H9 (cell line): ENCODE measurements around the gene DDX28. TPM values are rescaled to one million over a fixed set of nuclear protein-coding genes. Genes with fewer than 3 reads are reported as not detected.
A peak's percentile ranks its signal among the peaks of the same experiment; 100 is the strongest.
"Not testable (repeated sequence)": the region's sequence is repeated elsewhere in the genome, so short reads cannot be mapped to it uniquely, and the experiment has no call there.

Source experiments
- DNase-seq: peaks from one replicate; pipeline ENCODE4 v3.0.0-alpha.2; 2017
- H2AFZ ChIP-seq: one replicate; pipeline ENCODE4 v1.6.1; 2013; ENCODE audit warnings: mild to moderate bottlenecking, low read length, control low read depth, moderate library complexity
- H2AK5ac ChIP-seq: 2 replicates; pipeline ENCODE4 v1.6.1; 2013; ENCODE audit warnings: low read length, control low read depth, mixed read lengths; ENCODE audit not compliant: insufficient read length
- H2BK120ac ChIP-seq: one replicate; pipeline ENCODE4 v1.6.1; 2013; ENCODE audit warnings: low read depth, mild to moderate bottlenecking, low read length, control low read depth, inconsistent platforms; ENCODE audit not compliant: poor library complexity, severe bottlenecking
- H2BK12ac ChIP-seq: 2 replicates; pipeline ENCODE4 v1.6.1; 2013; ENCODE audit warnings: low read length, control low read depth, mixed read lengths, low read depth; ENCODE audit not compliant: insufficient read length
- H2BK15ac ChIP-seq: 2 replicates; pipeline ENCODE4 v1.6.1; 2013; ENCODE audit warnings: low read depth, low read length, control low read depth
- H2BK20ac ChIP-seq: one replicate; pipeline ENCODE4 v1.6.1; 2013; ENCODE audit warnings: low read depth, mild to moderate bottlenecking, low read length, control low read depth, inconsistent platforms; ENCODE audit not compliant: poor library complexity, severe bottlenecking
- H2BK5ac ChIP-seq: 2 replicates; pipeline ENCODE4 v1.6.1; 2013; ENCODE audit warnings: low read length, control low read depth, mixed read lengths; ENCODE audit not compliant: insufficient read length
- H3K14ac ChIP-seq: 2 replicates; pipeline ENCODE4 v1.6.1; 2013; ENCODE audit warnings: low read length, control low read depth; ENCODE audit not compliant: insufficient read depth
- H3K18ac ChIP-seq: 2 replicates; pipeline ENCODE4 v1.6.1; 2013; ENCODE audit warnings: low read depth, mild to moderate bottlenecking, mixed read lengths, low read length, control low read depth; ENCODE audit not compliant: insufficient read length
- H3K23ac ChIP-seq: 2 replicates; pipeline ENCODE4 v1.6.1; 2013; ENCODE audit warnings: low read length, control low read depth, mixed read lengths, low read depth; ENCODE audit not compliant: insufficient read length
- H3K23me2 ChIP-seq: 2 replicates; pipeline ENCODE4 v1.6.1; 2013; ENCODE audit warnings: low read depth, mild to moderate bottlenecking, mixed read lengths, low read length, control low read depth; ENCODE audit not compliant: insufficient read length, poor library complexity, severe bottlenecking
- H3K27ac ChIP-seq: 2 replicates; pipeline ENCODE4 v1.5.1; 2013; ENCODE audit warnings: low read length, control low read depth, mixed read lengths, low read depth; ENCODE audit not compliant: insufficient read length
- H3K27me3 ChIP-seq: 2 replicates; pipeline ENCODE4 v1.6.1; 2013; ENCODE audit warnings: low read length, control low read depth, inconsistent platforms; ENCODE audit not compliant: insufficient read depth
- H3K4ac ChIP-seq: 2 replicates; pipeline ENCODE4 v1.6.1; 2013; ENCODE audit warnings: low read depth, mild to moderate bottlenecking, control low read depth, inconsistent platforms, low read length, moderate library complexity
- H3K4me1 ChIP-seq: 2 replicates; pipeline ENCODE4 v1.6.1; 2013; ENCODE audit warnings: low read length, control low read depth, inconsistent platforms; ENCODE audit not compliant: insufficient read depth
- H3K4me2 ChIP-seq: 2 replicates; pipeline ENCODE4 v1.6.1; 2013; ENCODE audit warnings: low read length, control low read depth, mixed read lengths; ENCODE audit not compliant: insufficient read length, insufficient read depth
- H3K56ac ChIP-seq: 2 replicates; pipeline ENCODE4 v1.6.1; 2013; ENCODE audit warnings: low read depth, mild to moderate bottlenecking, mixed read lengths, low read length, control low read depth; ENCODE audit not compliant: insufficient read length
- H3K79me1 ChIP-seq: 2 replicates; pipeline ENCODE4 v1.6.1; 2013; ENCODE audit warnings: low read depth, mild to moderate bottlenecking, moderate library complexity, low read length, control low read depth, inconsistent platforms; ENCODE audit not compliant: insufficient read depth, poor library complexity, severe bottlenecking
- H3K79me2 ChIP-seq: 2 replicates; pipeline ENCODE4 v1.6.1; 2013; ENCODE audit warnings: low read length, control low read depth, inconsistent platforms; ENCODE audit not compliant: insufficient read depth
- H3K9ac ChIP-seq: 2 replicates; pipeline ENCODE4 v1.6.1; 2013; ENCODE audit warnings: low read length, control low read depth, mixed read lengths; ENCODE audit not compliant: insufficient read length; ENCODE audit errors: extremely low read depth
- H3K9me3 ChIP-seq: one replicate; pipeline ENCODE4 v1.6.1; 2013; ENCODE audit warnings: low read depth, low read length, inconsistent platforms; ENCODE audit not compliant: control insufficient read depth
- H3T11ph ChIP-seq: one replicate; pipeline ENCODE4 v1.6.1; 2013; ENCODE audit warnings: mild to moderate bottlenecking, low read length, control low read depth, inconsistent platforms
- H4K20me1 ChIP-seq: one replicate; pipeline ENCODE4 v1.6.1; 2013; ENCODE audit not compliant: control insufficient read depth, insufficient read length, insufficient read depth
- H4K5ac ChIP-seq: 2 replicates; pipeline ENCODE4 v1.6.1; 2013; ENCODE audit warnings: low read depth, mild to moderate bottlenecking, mixed read lengths, low read length, control low read depth; ENCODE audit not compliant: insufficient read length
- H4K8ac ChIP-seq: replicated peaks from 2 replicates; pipeline ENCODE4 v1.6.1; 2013; ENCODE audit warnings: low read length, control low read depth, mixed read lengths, low read depth; ENCODE audit not compliant: insufficient read length
- H4K91ac ChIP-seq: 2 replicates; pipeline ENCODE4 v1.6.1; 2013; ENCODE audit warnings: low read depth, mild to moderate bottlenecking, moderate library complexity, mixed read lengths, low read length, control low read depth; ENCODE audit not compliant: insufficient read length
- H3K27ac Mint-ChIP-seq, 3 experiments: 2 replicates in 2 of 3; 3 replicates in 1 of 3; pipeline ENCODE4 v1.8.0; 2020 to 2021; ENCODE audit warnings: mixed read lengths in 3 of 3, mild to moderate bottlenecking in 1 of 3, moderate library complexity in 1 of 3
- H3K27me3 Mint-ChIP-seq: 2 replicates; pipeline ENCODE4 v1.8.0; 2021; ENCODE audit warnings: low read depth, mild to moderate bottlenecking, moderate library complexity, mixed read lengths
- H3K36me3 Mint-ChIP-seq, 3 experiments: 2 replicates in 2 of 3; 3 replicates in 1 of 3; pipeline ENCODE4 v1.8.0; 2020 to 2021; ENCODE audit warnings: low read depth in 3 of 3, mixed read lengths in 3 of 3; ENCODE audit not compliant: insufficient read depth in 1 of 3
- H3K4me1 Mint-ChIP-seq, 2 experiments: 2 replicates each; pipeline ENCODE4 v1.8.0; 2020; ENCODE audit warnings: mixed read lengths in 2 of 2
- H3K4me3 Mint-ChIP-seq, 2 experiments: 2 replicates in 1 of 2; 3 replicates in 1 of 2; pipeline ENCODE4 v1.8.0; 2020 to 2021; ENCODE audit warnings: mild to moderate bottlenecking in 2 of 2, mixed read lengths in 2 of 2, moderate library complexity in 1 of 2
- H3K9me3 Mint-ChIP-seq, 2 experiments: 2 replicates in 1 of 2; 3 replicates in 1 of 2; pipeline ENCODE4 v1.8.0; 2020; ENCODE audit warnings: mild to moderate bottlenecking in 2 of 2, mixed read lengths in 2 of 2, moderate library complexity in 1 of 2
- CTCF ChIP-seq: fragments of 200-600 bp; sonication (generic); conservative IDR thresholded peaks from 3 replicates; pipeline ENCODE4 v1.8.0; 2021; ENCODE audit warnings: antibody characterized with exemption, mild to moderate bottlenecking
- WGBS: extraction: QIAGEN DNeasy Blood & Tissue Kit; methylation state at CpG from one replicate; pipeline ENCODE4 v1.1.7; 2013; ENCODE audit warnings: missing lambda C conversion rate, low lambda C conversion rate, mixed read lengths; ENCODE audit not compliant: insufficient read length; ENCODE audit errors: extremely low coverage; 5-methylcytosine and 5-hydroxymethylcytosine counted together
- total RNA-seq: library from RNA; stranded (reverse); gene quantifications from 2 replicates; pipeline ENCODE4 v1.2.1, GENCODE V29; 2021

The DDX28 gene
- total RNA-seq, 1 experiment from 2014 or later, result 22.9 TPM

GRCh38 chr16:67995423-67995822 is 27.6 kb downstream of the DDX28 start:
- H2BK12ac ChIP-seq, result no peak overlapping the region
- no peaks in the 10 kb centered on the region for H3K9me3 ChIP-seq
- no peak overlapping the region for H4K5ac ChIP-seq
- no peak for TF ChIP-seq CTCF
- no peak overlapping the region for H3K23ac ChIP-seq
- H3K56ac ChIP-seq, result no peak overlapping the region
- H3K18ac ChIP-seq, result no peak overlapping the region
- H4K20me1 ChIP-seq, result no peaks in the 10 kb centered on the region
- Mint-ChIP-seq H3K27ac (no peak overlapping the region), H3K36me3 (peaks cover 0 to 3% (median 0%) of the 10 kb centered on the region in 3 experiments; a peak in 2 of 7 replicates), H3K4me1 (peaks cover 0 to 2% of the 10 kb centered on the region in 2 experiments; a peak in 1 of 4 replicates), H3K4me3 (no peak overlapping the region), H3K9me3 (no peaks in the 10 kb centered on the region; a peak in 1 of 5 replicates), H3K27me3 (peaks cover 27% of the 10 kb centered on the region)
- no peak overlapping the region for H3T11ph ChIP-seq
- H2BK5ac ChIP-seq, result no peak overlapping the region
- no peak overlapping the region for H3K27ac ChIP-seq
- H3K27me3 ChIP-seq, result no peaks in the 10 kb centered on the region
- no peak overlapping the region for H3K4ac ChIP-seq
- no CpG with 5 or more reads among the region's 5 CpGs for WGBS
- H3K23me2 ChIP-seq, result no peaks in the 10 kb centered on the region
- H3K79me2 ChIP-seq, result no peaks in the 10 kb centered on the region
- H3K79me1 ChIP-seq, result no peaks in the 10 kb centered on the region
- H3K14ac ChIP-seq, result no peak overlapping the region
- H2AK5ac ChIP-seq, result no peak overlapping the region
- no peak overlapping the region for H2BK20ac ChIP-seq
- H3K9ac ChIP-seq, result no peak overlapping the region
- H2AFZ ChIP-seq, result no peak overlapping the region
- H2BK15ac ChIP-seq, result no peak overlapping the region
- H4K8ac ChIP-seq, result no peak overlapping the region
- no peak overlapping the region for H3K4me2 ChIP-seq
- DNase-seq, result no peak
- H3K4me1 ChIP-seq, result no peaks in the 10 kb centered on the region
- H4K91ac ChIP-seq, result no peak overlapping the region
- H2BK120ac ChIP-seq, result no peak overlapping the region

DNA sequence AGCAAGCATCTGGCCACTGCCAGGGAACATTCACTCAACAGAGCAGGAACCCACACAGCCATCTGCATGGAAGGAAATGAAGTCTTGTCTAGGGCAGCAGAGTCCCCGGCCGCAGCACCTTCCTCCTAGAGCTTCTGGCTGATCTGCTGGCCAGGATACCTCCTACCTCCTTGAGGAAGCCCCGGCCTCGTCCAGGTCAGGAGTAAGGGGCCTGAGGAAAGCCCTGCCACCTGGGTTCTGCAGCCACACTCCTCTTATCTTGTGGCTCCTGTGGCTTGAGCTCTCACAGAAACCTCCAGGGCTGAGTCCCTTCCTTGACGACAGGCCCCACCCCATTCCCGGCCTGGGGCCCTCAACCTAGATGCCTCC is 29.0 kb downstream of the DDX28 start:
- H2BK12ac ChIP-seq, H4K8ac ChIP-seq, H3K79me1 ChIP-seq, H3K4ac ChIP-seq, H2AFZ ChIP-seq, H3K27ac Mint-ChIP-seq, H2BK5ac ChIP-seq, H3K9ac ChIP-seq, H3K4me1 Mint-ChIP-seq, H4K20me1 ChIP-seq, H3K23ac ChIP-seq, H2BK20ac ChIP-seq, H3K9me3 ChIP-seq, H3K4me2 ChIP-seq, H3K79me2 ChIP-seq, H2BK120ac ChIP-seq, H3K56ac ChIP-seq, H2AK5ac ChIP-seq, DNase-seq, H2BK15ac ChIP-seq, H3K18ac ChIP-seq, H3K9me3 Mint-ChIP-seq, H3K36me3 Mint-ChIP-seq, H3T11ph ChIP-seq, H3K4me1 ChIP-seq, H4K5ac ChIP-seq, H3K23me2 ChIP-seq, H3K14ac ChIP-seq, H3K27me3 ChIP-seq, H4K91ac ChIP-seq, H3K27ac ChIP-seq: not testable (repeated sequence)
- H3K4me3 Mint-ChIP-seq, result peak overlapping the region in 1 of 2 experiments; percentile 20; a peak in 1 of 5 replicates
- peaks cover 28% of the 10 kb centered on the region for H3K27me3 Mint-ChIP-seq
- WGBS, result no CpG with 5 or more reads among the region's 6 CpGs
